T-helper 9 cell (primary cell): ENCODE results near the gene ARHGDIG.

Experiments
- DNase-seq: peaks from one replicate; pipeline ENCODE4 v3.0.0-alpha.2; 2020

ARHGDIG gene

DNA sequence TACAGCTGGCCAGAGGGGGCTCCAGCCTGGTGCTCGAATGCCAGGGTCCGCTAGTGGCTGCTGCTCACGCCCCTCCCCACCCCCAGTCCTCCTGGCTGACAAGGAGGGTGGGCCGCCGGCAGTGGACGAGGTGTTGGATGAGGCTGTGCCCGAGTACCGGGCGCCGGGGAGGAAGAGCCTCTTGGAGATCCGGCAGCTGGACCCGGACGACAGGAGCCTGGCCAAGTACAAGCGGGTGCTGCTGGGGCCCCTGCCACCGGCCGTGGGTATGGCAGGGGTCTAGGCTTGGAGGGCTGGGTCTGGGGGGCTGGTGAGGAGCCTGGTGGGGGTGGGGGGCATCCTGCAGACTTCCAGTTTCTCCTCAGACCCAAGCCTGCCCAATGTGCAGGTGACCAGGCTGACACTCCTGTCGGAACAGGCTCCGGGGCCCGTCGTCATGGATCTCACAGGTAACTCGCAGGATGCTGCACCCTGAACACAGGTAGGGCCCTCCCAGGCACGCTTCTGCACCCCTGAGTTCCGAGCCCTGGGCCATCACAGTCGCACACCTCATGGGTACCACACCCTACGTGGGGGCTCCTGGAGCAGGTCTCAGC lies 1.4 kb downstream of the ARHGDIG start:
- no peak for DNase-seq

DNA sequence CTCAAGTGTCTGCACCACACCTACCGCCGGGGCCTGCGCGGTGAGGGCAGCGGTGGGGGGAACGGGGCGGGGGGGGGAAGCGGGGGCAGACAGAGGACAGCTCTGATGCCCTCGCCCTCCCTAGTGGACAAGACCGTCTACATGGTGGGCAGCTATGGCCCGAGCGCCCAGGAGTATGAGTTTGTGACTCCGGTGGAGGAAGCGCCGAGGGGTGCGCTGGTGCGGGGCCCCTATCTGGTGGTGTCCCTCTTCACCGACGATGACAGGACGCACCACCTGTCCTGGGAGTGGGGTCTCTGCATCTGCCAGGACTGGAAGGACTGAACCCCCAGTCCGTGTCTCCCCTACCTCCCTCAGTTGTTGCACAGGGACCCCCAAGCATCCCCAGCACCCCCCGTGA lies 2.1 kb downstream of the ARHGDIG start:
- DNase-seq = no peak

DNA sequence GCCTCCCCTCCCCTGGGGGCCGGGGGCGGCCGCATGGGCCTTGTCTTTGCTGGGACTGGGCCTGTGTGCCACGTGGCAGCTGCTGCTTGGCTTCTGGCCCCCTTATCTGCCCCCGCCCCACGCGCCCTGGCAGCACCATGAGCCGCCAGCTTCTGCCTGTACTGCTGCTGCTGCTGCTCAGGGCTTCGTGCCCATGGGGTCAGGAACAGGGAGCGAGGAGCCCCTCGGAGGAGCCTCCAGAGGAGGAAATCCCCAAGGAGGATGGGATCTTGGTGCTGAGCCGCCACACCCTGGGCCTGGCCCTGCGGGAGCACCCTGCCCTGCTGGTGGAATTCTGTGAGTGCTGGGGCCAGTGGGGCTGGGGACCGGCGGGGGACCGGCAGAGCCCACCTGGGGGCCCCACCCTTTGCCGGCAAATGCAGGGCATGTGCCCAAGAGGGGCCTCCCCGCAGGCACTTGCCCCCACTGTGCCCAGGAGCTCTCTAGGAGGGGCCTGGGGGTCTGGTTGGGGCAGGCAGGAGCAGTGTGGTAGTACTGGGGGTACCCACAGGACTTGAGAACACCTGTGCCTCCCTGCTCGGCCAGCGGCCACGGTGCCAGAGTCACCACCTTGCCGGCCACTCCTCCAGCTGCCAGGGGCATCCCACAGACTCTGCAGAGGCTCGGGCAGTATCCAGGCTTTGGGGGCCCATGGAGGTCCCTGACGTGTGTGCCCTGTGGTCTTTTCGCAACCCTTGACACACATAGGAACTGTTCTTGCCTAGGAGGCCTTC lies 2.8 kb downstream of the ARHGDIG start, which contains the start of gene PDIA2:
Gene PDIA2, plus strand, starts transcription at position 132 of the 773 bp plus-strand sequence. Its CDS starts 6 bp downstream, at position 138.
- no peak for DNase-seq

- no peak for DNase-seq
Measured at GRCh38 chr16:284204-285120, 4.1 kb downstream of the ARHGDIG start.

DNA sequence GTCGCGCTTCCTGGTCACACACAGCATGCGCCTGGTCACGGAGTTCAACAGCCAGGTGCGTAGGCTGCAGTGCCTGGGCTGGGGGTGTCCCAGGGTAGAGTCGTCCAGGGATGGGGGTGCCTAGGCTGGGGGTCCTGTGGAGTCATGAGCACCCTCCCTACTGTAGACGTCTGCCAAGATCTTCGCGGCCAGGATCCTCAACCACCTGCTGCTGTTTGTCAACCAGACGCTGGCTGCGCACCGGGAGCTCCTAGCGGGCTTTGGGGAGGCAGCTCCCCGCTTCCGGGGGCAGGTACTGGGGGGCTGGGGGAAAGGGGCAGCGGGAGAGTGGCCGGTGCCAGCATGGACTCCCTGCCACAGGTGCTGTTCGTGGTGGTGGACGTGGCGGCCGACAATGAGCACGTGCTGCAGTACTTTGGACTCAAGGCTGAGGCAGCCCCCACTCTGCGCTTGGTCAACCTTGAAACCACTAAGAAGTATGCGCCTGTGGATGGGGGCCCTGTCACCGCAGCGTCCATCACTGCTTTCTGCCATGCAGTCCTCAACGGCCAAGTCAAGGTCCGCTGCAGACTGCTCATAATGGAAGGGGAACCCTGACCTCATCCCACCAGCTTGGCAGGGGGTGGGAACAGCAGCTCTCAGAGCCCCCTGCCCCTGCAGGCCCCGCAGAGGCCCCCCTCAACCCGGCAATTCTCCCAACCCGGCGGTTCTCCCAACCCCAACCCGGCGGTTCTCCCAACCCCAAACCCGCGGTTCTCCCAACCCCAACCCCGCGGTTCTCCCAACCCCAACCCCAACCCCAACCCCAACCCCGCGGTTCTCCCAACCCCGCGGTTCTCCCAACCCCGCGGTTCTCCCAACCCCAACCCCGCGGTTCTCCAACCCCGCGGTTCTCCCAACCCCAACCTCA lies 5.0 kb downstream of the ARHGDIG start:
- no peak for DNase-seq

DNA sequence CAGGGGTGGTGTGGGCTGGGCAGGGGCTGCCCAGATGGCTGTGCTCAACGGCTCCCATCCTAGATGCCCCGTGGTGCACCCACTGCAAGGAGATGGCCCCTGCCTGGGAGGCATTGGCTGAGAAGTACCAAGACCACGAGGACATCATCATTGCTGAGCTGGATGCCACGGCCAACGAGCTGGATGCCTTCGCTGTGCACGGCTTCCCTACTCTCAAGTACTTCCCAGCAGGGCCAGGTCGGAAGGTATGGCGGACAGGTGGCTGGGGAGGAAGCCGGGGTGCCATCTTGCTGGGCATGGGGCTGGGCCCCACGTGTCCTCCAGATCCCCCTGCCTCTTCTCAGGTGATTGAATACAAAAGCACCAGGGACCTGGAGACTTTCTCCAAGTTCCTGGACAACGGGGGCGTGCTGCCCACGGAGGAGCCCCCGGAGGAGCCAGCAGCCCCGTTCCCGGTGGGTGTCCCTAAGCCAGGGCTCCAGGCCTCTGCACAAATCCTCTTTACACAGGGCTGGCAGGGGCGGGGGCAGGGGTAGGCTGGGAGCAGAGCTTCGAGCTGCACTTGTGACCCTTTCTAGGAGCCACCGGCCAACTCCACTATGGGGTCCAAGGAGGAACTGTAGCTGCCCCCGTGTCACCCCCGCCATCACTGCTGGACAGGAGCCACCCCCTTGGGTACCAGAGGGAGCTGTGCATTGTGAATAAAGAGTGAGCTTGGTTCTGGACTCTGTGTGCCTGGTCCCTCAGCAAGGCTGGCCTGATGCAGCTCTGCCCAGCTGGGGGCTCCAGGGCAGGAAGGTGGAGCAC lies 6.3 kb downstream of the ARHGDIG start:
- no peak for DNase-seq

DNA sequence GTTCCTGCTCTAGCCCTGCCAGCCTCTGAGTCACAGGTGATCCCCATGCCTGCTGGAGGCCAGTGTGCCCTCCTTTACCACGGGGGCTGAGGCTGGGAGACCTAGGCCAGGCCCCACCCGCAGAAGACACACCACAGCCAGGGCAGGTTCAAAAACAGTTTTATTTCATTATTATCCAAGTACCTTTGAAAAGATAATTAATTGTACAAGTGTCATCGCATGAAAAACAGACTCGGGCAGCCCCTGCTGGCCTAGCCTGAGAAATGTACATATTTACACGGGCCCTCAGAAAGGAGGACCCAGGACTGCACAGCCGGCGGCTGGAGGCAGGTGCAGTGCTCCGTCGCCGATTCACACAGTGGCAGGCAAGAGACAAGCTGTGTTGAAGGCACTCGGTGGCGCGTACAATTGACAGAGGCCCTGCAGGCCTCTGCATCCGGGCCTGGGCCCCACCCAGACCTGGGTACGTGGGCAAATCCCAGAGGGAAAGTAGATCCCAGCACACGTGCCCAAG lies 7.0 kb downstream of the ARHGDIG start:
- no peak for DNase-seq

- no peak for DNase-seq
Measured at GRCh38 chr16:287981-288920, 7.9 kb downstream of the ARHGDIG start.

- no peak for DNase-seq
Measured at GRCh38 chr16:289395-289997, 9.1 kb downstream of the ARHGDIG start.

- DNase-seq = no peak
Measured at GRCh38 chr16:290015-290680, 9.8 kb downstream of the ARHGDIG start.

- DNase-seq = no peak
Measured at GRCh38 chr16:290681-291405, 10.5 kb downstream of the ARHGDIG start.

- DNase-seq = no peak
Measured at GRCh38 chr16:291539-291938, 11.1 kb downstream of the ARHGDIG start.

DNA sequence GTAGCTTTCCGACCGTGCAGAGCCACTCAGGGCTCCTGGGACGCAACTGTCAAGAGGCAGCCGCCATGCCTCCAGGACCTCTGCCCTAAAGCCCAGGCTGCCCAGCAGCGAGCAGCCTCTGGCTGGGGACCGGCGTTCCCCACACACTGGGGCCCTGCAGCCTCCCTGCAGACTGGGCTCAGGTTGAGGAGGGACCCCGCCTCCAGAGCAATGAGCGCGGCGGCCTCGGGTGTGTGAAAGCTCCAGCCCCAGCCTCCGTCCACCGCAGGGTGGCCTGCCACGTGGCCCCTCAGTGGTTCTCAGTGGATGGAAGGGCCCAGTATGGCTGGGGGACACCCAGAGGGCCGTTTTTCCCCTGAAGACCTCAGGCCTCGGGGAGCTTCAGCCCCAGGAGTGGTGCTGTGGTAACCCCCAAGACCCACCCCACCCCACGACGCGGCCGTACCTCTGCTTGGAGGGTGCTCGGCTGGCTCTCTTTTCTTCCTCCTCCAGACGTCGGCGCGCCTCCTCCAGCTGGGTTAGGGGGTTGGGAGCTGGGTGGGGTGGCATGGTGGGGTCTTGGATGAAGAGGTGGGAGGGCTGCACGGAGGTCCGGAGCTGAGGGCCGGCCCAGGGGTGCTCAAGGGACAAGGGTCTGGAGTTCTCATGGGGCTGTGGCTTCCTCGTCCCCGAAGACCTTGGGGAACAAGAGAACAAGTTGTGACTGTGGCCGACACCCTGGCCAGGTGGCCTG lies 12.8 kb downstream of the ARHGDIG start:
- no peak for DNase-seq

DNA sequence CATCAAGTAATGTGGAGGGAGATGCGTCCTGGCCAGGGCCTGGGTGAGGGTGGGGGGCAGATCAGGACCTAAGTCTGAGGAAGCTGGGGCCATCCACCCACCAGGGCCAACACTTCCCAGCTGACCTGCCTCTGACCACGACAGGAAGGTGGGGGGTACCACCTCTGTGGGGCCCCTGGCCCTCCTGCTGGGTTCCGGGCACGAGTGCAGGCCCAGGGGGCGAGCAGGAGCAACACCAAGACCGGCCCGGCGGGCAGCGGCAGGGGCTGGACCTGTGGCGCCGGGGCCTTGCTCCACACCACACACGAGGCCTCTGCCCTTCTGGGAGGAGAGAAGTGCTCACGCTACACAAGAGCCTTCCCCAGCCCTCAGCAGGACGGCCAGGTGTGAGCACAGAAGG lies 15.9 kb downstream of the ARHGDIG start:
- DNase-seq = no peak

DNA sequence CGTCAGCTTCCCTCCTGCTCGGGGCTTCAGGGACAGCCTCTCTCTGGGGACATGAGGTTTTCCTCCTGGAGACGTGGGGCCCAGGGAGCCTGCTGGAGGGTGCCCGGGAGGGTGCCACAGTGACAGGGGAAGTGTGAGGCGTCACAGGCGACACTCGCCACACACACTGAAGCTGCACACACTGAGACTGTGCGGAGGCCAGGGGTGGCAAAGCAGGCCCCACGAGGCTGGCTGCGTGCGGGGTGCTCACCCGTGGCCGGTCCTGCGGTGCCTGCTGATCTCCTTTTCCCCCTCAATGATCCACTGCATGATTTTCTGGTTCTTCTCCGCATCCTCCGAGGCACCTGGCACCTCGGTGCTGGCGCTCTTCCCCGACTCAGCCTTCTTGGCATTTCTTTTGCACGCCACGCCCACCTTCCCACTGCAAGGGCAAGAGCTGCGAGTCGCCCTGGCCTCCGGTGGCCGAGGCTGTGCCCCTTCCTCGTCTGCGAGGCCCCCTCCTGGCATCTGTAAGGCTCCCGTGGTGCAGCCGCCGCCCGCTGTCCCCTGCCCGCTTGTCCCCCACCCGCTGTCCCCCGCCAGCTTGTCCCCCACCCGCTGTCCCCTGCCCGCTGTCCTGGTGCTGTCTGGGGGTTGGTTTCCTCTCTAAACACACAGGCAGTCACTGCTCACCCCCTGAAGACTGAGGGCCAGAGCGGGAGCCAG lies 16.6 kb downstream of the ARHGDIG start:
- DNase-seq = no peak

GRCh38 chr16:297832-298231 lies 17.4 kb downstream of the ARHGDIG start:
- no peak for DNase-seq

GRCh38 chr16:301235-301634 lies 20.8 kb downstream of the ARHGDIG start:
- DNase-seq = no peak
